ENCODE data around the gene PNN.

- no peak for TF ChIP-seq CTCF (conservative IDR thresholded peaks at IDR 0.05; ENCODE audit: low read length)
- TF ChIP-seq EZH2phosphoT487 (IDR thresholded peaks at IDR 0.05; ENCODE audit: borderline replicate concordance), result no peak
Measured at GRCh38 chr14:39185256-39186049, 10.4 kb downstream of the PNN start.
